ENCODE measurements around the gene AP3B1. TPM values are rescaled to one million over a fixed set of nuclear protein-coding genes. Genes with fewer than 3 reads are reported as not detected.

The AP3B1 gene
- total and polyA plus RNA-seq, 2 of the 8 experiments (the other 6 are each of a cell fraction or from before 2014, with no cell fraction given) = 45.8 to 48.3 TPM

GRCh38 chr5:78178356-78178755, 116.1 kb downstream of the AP3B1 start:
- CTCF ChIA-PET (ENCODE audit: partially characterized antibody) = interaction anchor here (0.6 kb wide), 1 partner anchor 351 kb away, joined by 3 read pairs; no protein-coding TSS in a partner anchor
- Histone ChIP-seq H4K91ac (replicated peaks; ENCODE audit: insufficient read length, low read length) (no peak overlapping the region), H2BK120ac (replicated peaks; ENCODE audit: low read depth, low read length) (no peak overlapping the region), H3K79me2 (ENCODE audit: control insufficient read depth in 1 of 2, insufficient read depth in 2 of 2, low read length in 2 of 2) (no peaks in the 10 kb centered on the region), H4K8ac (ENCODE audit: extremely low read depth, insufficient read depth, low read length) (no peak overlapping the region), H3K9me3 (ENCODE audit: insufficient read depth in 2 of 2, low read depth in 1 of 2, low read length in 1 of 2) (peaks cover 0 to 3% of the 10 kb centered on the region in 2 experiments; a peak in 2 of 4 replicates), H3K4me3 (ENCODE audit: extremely low read depth in 1 of 4, insufficient read depth in 2 of 4, low read depth in 3 of 4, low read length in 4 of 4) (no peak overlapping the region), H3K23me2 (ENCODE audit: low read depth, low read length) (no peaks in the 10 kb centered on the region; the same call in 1 of the 2 replicates), H3K79me1 (ENCODE audit: low read depth, low read length) (no peaks in the 10 kb centered on the region), H3K56ac (replicated peaks; ENCODE audit: insufficient read length, low read depth, low read length) (no peak overlapping the region), H2BK20ac (ENCODE audit: low read length) (no peak overlapping the region), H2BK5ac (ENCODE audit: low read depth, low read length) (no peak overlapping the region), H3K23ac (ENCODE audit: insufficient read length) (no peak overlapping the region), H3K27me3 (replicated peaks in 1 of 4; ENCODE audit: control insufficient read depth in 3 of 4, extremely low read depth in 1 of 4, insufficient read depth in 3 of 4, low read length in 3 of 4) (no peaks in the 10 kb centered on the region), H2AK5ac (ENCODE audit: low read depth, low read length) (no peak overlapping the region), H4K20me1 (replicated peaks in 1 of 2; ENCODE audit: control insufficient read depth in 1 of 2, insufficient read depth in 2 of 2, low read length in 2 of 2) (peaks cover 0 to 2% of the 10 kb centered on the region in 2 experiments), H3K27ac (ENCODE audit: low read depth, low read length) (no peak overlapping the region), H3K18ac (ENCODE audit: extremely low read depth, low read length) (no peak overlapping the region), H3K4ac (replicated peaks; ENCODE audit: insufficient read length, low read depth, low read length) (no peak overlapping the region), H3K14ac (ENCODE audit: insufficient read length) (no peak overlapping the region), H2BK15ac (ENCODE audit: low read length) (no peak overlapping the region), H3K4me2 (ENCODE audit: insufficient read depth in 1 of 2, low read depth in 2 of 2, low read length in 2 of 2) (no peak overlapping the region), H3K4me1 (replicated peaks in 1 of 4; ENCODE audit: control insufficient read depth in 3 of 4, insufficient read depth in 4 of 4, low read length in 3 of 4) (no peaks in the 10 kb centered on the region), H4K5ac (ENCODE audit: insufficient read length, low read depth, low read length) (no peak overlapping the region), H3K36me3 (ENCODE audit: control insufficient read depth in 2 of 4, insufficient read depth in 4 of 4, low read length in 3 of 4) (peaks cover 0 to 18% (median 3%) of the 10 kb centered on the region in 4 experiments; a peak in 5 of 8 replicates), H3K9ac (replicated peaks in 1 of 4; ENCODE audit: extremely low read depth in 1 of 4, low read depth in 3 of 4, low read length in 3 of 4) (no peak overlapping the region), H2BK12ac (ENCODE audit: low read depth, low read length) (no peak overlapping the region), H2AFZ (ENCODE audit: low read length) (no peak overlapping the region)
- POLR2A ChIA-PET (ENCODE audit: partially characterized antibody) = no interaction called here
- DNase-seq (ENCODE audit: low read depth in 1 of 2, low spot score in 2 of 2) = no peak
- no peak for FAIRE-seq
- WGBS, 2 experiments (ENCODE audit: extremely low coverage in 1 of 2, insufficient coverage in 1 of 2, insufficient read length in 1 of 2, insufficient replicate concordance in 2 of 2, low coverage in 1 of 2, low lambda C conversion rate in 2 of 2, missing lambda C conversion rate in 1 of 2) = 90% methylated on average over 5 of the region's 5 CpGs; no CpG with 5 or more reads in 1 of the 2 experiments
- TF ChIP-seq HDAC6 (IDR thresholded peaks at IDR 0.05; ENCODE audit: low read depth, low read length) = no peak
- no peak for TF ChIP-seq SP1 (IDR thresholded peaks at IDR 0.05; ENCODE audit: low read depth, low read length)
- TF ChIP-seq KDM4A (IDR thresholded peaks at IDR 0.05; ENCODE audit: low read depth, low read length, severe bottlenecking) = no peak
- TF ChIP-seq SP4 (IDR thresholded peaks at IDR 0.05; ENCODE audit: low read length) = no peak
- no peak for TF ChIP-seq SAP30 (IDR thresholded peaks at IDR 0.05; ENCODE audit: insufficient read depth, insufficient replicate concordance, low read length)
- TF ChIP-seq RNF2 (IDR thresholded peaks at IDR 0.05; ENCODE audit: borderline replicate concordance, low read depth, low read length, missing control alignments, poor library complexity, severe bottlenecking) = no peak
- TF ChIP-seq MAFK (IDR thresholded peaks at IDR 0.05; ENCODE audit: low read depth, low read length) = no peak

Data from H1 (cell line).